ENCODE measurements around the gene LBX2. TPM values are rescaled to one million over a fixed set of nuclear protein-coding genes. Genes with fewer than 3 reads are reported as not detected.

LBX2 gene, protein sequence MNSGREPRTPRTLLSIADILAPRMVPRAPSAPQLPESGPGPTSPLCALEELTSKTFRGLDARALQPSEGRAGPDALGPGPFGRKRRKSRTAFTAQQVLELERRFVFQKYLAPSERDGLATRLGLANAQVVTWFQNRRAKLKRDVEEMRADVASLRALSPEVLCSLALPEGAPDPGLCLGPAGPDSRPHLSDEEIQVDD
- 0.84 and 4.0 TPM in 2 replicates for total RNA-seq (2014; rRNA removed; shearing (Covaris generic))
- polyA plus RNA-seq (2015; cell fraction: cytosol; rRNA removed) = 1.1 and 2.0 TPM in 2 replicates
- polyA plus RNA-seq (2015; cell fraction: nucleus; rRNA removed) = 1.8 and 4.9 TPM in 2 replicates

DNA sequence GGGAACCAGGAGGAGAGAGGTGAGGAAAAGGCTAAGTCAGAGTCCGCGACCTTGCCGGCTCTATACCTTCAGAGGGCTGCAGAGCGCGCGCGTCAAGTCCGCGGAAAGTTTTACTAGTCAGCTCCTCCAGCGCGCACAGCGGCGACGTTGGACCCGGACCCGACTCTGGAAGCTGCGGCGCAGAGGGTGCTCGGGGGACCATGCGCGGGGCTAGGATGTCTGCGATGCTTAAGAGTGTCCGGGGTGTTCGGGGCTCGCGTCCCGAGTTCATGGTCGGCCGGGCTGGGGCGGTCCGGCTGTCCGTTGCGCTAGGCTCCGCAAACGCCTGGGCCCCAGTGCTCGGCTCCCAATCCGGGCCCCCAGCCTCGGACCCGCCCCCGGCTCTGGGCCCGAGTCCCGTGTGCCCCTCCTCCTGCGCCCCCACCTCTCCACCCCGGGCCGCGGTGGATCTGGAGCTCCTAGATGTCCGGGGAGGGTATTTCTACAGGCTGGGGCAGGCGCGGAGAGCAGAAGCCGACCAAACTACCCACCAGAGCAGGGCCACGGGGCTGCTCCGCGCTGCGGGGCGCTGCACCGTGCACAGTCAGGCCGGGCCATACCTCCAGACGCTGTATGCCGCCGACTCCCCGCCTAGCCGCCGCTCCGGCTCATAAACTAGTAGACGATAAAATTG lies at the start of gene LBX2:
TSS of gene LBX2 (minus strand) at position 337 of the 673 bp plus-strand sequence. CDS start at position 271, 66 bp downstream.
- DNase-seq (ENCODE audit: low read depth) = no peak

DNA sequence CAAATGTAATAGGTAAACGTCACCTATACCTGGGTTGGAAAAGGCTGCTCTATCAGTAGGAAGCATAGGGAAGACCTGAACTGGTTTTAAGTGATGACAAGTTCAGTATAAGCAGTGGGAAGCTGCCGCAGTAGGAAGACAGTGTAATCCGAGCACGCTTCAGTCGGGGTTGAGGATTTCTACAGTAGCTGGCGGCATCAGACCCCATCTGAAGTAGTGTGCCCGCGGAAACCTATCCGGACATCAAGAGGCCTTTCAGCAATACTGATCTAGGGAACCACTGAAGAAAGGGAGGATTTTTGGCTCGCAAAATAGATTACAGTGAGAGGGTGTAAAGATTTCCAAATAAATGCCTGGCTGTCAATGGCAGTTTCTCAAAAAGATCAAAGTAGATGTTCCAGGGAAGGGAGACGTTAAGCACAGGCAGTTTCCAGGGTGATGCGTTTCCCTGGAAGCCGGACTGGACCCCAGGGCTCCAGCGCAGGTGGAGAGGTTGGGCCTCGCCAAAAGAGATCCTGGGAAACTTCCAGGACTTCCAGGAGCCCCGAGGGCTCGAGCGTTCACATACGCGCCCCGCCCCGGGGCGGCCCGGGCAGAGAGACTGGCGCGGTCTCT lies 49.0 kb upstream of the LBX2 start:
- DNase-seq (ENCODE audit: low read depth) = no peak

DNA sequence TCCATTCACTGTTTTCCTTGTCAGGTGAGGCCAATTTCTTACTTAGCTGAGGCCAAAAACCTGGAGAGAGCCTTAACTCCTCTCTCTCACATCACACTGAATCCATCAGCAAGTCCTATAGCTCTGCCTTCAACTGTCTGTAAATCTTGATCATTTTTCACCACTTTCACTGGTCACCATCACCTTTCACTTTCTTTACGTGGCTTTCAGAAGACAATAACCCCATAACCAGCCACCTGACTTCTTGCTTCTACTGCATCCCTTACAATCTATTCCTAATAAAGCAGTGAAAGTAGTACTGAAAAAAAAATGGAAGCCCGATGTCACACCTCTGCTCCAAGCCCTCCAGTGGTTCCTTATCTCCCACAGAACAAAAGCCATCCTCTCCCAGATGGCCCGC lies 46.6 kb upstream of the LBX2 start:
- no peak for DNase-seq (ENCODE audit: low read depth)

DNA sequence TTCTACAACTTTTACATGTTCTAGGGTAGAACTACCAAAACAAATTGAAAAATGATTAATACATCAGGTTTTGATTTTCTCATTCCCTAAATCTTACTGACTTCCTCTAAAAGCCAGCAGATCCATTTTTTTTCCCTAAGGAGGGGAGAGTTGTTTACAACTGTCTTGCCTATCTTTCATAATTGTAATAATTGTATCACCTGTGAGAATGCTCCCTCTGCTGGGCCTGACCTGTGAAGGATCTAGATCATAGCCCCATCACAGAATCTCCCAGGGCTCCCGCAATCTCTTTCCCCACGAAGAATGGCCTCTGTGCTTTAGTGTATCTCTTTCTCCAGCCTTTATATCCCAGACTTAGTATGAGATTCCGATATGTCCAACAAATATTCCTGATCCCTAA lies 45.2 kb upstream of the LBX2 start:
- DNase-seq (ENCODE audit: low read depth) = no peak

DNA sequence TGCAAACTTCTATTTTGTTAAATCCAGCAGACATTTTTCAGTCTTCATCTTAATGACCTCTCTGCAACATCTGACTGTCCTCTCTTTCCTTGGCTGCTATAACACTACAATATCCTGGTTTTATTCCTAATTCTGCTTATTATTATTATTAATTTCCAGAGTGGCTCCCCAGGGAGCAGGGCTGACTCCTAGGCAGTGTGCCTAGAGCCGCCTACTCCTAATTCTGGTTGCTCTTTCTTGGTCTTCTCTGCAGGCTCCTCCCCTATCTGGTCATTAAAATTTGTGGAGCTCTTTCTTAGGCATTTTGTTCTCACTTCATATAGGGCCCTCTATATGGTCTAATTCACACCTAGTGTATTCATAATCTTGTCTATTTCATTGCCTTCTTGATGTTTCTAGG lies 43.6 kb upstream of the LBX2 start:
- DNase-seq (ENCODE audit: low read depth) = no peak

DNA sequence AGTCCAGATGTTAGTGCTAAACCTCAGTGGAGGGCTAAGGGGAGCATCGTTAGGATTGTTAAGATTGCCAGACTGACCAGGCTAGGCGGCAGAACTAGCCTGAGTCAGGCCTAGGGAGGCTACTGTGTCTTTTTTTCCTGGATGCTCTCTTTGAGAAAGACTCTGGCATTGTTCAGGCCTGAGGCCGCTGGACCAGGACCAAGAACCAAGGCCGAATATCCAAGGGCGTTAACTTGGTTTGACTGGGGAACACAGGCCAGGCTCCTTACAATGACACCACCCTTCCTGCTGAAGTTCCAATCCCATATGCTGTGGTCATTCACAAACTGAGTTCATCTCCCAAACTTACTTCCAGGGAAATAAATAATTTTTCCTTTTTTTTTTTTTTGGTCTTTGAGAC lies 40.9 kb upstream of the LBX2 start:
- no peak for DNase-seq (ENCODE audit: low read depth)

DNA sequence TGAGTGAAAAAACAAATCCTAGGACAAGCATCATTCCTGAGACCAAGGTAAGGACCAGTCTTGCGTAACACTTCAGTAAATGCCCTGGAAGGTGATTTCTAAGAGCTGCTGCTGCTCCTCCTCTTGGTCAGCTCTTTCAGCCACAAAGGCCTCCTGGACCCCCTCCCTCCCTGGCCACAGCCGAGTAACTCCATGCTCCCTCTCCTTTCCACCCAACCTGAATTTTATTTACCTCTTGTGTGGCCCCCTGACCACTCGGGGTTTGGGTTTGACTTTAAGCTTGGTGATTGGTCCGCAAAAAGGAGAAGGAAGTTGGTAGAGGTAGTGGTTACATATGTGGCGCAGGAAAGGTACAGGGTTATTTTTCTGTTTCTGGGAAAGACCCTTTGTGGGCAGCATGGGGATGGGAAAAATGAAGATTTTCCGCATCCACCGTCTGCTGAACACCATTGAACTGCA lies 39.5 kb upstream of the LBX2 start:
- no peak for DNase-seq (ENCODE audit: low read depth)

DNA sequence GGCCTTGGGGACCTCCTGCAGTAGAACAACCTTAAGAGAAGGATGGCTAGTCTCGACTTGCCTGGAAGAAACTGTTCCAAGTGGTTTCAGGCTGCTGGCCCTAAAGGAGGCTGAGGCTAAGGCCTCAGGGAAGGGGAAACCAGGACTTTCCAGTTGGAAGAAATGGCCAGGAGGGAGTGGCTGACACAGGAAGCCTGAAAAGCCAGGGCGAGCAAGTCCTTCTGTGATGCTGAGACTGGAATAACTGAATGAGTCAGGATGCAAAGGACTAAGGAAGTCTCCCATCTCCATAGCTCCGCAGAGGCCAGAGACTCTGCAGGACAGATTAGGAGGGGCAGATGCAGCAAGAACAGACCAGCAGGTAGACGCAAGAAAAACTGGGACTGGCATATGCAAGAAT lies 37.7 kb upstream of the LBX2 start:
- peak; percentile 48 for DNase-seq (ENCODE audit: low read depth)

DNA sequence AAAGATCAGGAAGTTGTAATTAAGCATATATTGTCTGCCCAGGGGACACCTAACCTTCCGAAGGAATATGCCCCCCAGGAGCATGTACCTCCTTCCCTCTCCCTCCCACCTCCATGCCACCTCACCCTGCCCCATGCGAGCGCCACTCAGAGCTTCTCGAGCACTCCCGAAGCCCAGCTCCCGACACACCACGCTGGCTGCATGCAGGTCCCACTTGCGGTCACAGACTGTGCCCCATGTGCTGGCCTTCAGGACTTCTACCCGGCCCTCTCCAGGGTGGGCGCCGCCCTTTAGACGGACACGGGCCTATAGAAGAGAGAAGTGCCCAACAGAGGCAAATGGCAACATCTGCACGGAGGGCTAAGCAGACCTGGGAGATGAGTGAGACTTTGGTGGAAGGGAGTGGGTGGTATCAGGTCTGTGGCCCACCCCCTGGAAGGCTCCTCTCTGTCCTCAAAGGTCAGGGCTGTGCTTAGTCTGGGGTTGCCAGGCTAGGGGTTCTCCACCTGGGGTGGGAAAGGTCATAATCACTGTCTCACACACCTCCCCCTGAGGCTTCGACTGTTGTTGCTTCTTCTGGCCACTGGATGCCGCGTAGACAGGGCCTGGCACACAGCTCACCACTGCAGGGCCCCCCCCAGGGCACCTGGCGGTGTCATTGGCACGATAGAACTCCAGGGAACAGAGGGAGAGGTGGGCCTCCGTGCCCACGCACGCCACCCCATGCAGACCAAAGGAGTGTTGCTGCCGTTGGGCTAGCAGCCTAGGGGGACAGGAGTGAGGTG lies 37.0 kb upstream of the LBX2 start:
- DNase-seq (ENCODE audit: low read depth) = no peak

DNA sequence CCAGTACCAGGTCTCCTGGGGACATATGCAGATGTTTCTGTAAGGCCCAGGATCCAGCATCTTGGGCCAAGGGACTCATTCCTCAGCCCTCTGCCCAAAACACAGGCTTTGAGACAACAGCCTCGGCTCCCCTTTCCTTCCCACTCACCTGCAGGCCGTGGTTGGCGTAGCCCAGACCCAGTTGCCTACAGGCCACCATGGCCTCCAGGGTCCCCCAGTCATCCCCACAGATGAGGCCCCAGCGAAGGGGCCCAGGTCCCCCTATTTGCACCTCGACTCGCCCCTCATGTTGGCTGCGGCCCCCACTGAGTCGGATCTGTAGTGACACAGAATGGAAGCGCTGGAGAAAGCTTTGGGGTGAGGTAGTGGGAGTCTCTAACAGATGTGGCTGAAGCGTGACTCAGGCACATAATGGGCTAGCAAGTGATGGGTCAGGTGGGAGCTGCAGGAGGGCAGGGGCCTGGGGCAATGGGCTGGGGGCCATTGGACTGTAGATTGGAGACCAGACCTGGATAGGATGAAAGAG lies 36.1 kb upstream of the LBX2 start:
- DNase-seq (ENCODE audit: low read depth) = no peak

DNA sequence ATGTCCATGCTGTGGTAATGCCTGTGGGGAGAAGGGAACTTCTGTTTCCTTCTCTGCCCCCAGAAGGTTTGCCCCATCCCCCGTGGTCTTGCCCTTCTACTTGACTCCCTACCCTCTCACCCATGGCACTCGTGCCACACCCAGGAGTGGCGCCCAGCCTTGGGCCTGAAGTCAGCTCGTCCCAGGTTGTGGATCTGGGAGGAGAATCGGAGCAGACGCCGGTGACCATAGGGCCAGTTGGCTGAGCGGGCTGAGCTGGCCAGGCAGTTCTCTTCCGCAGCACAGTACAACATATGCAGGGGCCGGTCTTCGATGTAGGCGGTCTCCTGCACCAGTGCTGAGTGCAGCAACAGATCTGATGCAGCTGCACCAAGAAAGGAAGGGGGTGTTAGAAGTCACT lies 35.0 kb upstream of the LBX2 start:
- DNase-seq (ENCODE audit: low read depth) = no peak

DNA sequence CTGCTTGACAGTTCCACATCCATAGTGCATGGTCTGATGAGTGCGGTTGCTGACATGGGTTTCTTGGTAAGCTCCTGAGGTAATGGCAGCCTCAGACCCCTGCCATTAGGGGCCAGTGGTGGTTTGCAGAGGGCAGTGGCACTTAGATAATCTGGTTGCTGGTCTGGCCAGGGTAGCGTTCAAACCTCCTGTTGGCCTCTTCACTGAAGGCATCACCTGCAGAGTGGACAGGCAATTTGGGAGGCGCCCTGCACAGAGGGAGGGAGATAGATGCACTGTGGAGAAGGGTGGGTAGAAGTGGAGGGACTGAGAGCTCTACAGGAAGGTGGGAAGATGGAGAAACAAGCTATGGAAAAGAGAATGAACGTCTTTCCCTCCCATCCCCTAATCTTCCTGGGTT lies 34.1 kb upstream of the LBX2 start:
- no peak for DNase-seq (ENCODE audit: low read depth)

DNA sequence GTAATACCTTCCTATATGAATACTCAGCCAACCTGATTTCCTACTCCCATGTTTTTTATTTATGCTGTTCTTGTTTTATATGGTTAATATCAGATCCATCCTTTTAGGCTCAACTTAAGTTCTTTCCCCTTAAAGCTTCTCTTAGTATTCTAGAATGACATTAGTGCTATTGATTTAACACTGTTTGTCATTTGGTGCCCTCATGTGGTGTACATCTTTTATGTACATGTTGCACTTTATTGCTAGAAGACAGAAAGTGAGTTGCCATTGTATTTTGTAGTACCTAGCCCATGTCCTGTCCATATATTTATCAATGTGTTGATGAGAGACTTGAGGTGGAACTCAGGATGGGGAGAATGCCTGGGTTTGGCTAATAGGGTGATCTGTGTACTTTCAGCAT lies 32.8 kb upstream of the LBX2 start:
- peak; percentile 28 for DNase-seq (ENCODE audit: low read depth)

DNA sequence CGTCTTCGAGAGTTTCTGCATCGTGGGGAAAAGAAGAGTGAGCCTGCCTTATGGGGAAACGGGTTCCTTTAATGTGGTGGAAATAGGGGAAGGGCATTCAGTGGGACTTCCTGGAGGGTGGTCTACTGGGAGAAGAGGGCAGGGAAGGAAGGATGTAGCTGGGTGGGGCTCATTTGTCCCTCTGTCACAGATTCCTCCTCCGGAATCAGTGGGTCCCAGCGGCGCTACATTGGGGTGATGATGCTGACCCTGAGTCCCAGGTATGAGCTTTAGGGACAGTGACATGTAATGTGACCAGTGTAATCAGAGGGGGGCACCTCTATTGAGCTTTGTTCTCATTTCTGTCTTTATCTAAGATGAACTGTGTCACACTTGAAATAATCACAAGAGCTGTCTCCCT lies 32.3 kb upstream of the LBX2 start:
- DNase-seq (ENCODE audit: low read depth) = no peak

DNA sequence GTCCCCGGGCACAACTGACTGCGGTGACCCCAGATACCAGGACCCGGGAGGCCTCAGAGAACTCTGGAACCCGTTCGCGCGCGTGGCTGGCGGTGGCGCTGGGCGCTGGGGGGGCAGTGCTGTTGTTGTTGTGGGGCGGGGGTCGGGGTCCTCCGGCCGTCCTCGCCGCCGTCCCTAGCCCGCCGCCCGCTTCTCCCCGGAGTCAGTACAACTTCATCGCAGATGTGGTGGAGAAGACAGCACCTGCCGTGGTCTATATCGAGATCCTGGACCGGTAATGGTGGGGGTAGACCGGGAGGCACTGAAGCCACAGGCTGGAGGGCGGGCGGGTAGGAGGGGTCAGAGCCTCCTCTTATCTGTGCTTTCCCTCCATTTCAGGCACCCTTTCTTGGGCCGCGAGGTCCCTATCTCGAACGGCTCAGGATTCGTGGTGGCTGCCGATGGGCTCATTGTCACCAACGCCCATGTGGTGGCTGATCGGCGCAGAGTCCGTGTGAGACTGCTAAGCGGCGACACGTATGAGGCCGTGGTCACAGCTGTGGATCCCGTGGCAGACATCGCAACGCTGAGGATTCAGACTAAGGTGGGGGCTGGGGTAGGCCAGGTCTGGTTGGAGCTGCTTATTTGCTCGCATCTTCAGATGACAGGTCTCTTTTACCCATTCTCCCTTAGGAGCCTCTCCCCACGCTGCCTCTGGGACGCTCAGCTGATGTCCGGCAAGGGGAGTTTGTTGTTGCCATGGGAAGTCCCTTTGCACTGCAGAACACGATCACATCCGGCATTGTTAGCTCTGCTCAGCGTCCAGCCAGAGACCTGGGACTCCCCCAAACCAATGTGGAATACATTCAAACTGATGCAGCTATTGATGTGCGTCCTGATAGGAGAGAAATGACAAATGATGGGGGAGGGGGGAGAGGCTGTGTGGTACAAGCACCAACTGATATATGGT lies 31.1 kb upstream of the LBX2 start:
- DNase-seq (ENCODE audit: low read depth) = peak; percentile 45

DNA sequence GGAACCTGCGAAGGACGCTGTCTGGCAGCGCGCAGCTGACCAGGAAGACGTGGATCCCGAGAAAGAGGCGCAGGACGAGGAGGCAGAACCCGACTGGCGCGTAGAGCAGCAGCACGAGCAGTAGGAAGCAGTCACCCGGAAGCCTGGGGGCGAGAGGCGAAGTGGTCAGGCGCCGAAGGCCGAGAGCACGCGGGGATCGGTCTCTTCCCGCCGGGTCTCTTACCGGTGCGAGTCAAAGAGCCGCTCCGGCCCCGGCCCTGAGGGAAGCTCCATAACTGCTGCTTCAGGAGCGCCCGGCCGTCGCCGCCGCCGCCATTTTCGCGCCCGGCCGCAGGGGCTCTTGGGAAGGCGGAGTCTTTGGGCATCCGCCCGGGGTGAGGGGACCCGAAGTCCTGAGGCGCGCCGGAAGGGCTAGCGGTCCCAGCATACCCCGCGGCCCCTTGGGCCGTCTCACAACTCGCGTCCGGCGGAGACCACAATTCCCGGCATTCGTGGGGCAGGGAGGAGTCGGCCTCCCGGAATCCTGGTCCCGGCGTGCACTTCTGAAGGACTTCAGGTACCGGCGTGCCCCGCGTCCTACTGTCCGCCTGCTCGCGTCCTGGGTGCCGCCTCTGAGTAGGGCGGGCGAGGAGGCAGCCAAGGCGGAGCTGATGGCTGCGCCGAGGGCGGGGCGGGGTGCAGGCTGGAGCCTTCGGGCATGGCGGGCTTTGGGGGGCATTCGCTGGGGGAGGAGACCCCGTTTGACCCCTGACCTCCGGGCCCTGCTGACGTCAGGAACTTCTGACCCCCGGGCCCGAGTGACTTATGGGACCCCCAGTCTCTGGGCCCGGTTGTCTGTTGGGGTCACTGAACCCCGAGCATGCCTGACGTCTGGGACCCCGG lies 30.2 kb upstream of the LBX2 start, which contains the start of the genes AUP1 and HTRA2:
TSS of gene AUP1 (minus strand) at position 350 of the 882 bp plus-strand sequence. CDS start at position 273, 77 bp downstream.
TSS of gene HTRA2 (plus strand) at position 577 of the 882 bp plus-strand sequence. CDS start at position 651, 74 bp downstream.
- DNase-seq (ENCODE audit: low read depth) = peak; percentile 99

DNA sequence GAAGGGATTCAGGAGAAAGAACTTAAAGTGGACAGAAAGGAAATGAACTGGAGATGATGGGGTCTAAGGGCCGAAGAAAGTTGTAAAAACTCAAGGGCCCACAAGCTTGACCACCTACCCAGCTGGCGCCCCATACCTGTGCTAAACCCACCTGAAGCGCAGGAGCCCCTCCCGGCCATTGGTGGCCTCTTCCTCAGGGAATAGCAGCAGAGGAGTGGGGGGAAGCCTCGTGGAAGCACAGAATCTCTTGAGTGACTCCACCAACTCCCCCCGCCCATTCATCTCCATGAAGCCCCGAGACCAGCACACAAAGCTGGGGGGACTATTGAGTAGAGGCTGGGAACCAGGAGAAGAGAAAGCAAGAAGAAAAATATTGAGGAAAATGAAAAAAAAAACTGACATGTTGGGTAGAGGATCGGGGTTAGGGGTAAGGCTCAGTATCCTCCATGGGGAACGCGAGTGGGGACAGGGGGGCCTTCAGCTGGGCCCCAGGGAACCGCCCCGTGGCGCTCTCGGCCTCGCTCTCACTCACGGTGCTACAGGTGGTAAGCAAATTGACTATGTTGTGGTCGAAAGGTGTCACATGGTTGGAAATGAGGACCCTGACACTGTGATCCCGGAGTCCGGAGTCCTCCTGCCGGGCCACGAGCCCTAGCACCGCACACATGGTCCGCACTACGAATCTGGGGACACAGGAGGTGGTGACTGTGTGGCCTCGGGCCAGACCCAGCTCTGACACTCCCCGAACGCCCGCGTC lies 29.4 kb upstream of the LBX2 start:
- DNase-seq (ENCODE audit: low read depth) = peak; percentile 15

DNA sequence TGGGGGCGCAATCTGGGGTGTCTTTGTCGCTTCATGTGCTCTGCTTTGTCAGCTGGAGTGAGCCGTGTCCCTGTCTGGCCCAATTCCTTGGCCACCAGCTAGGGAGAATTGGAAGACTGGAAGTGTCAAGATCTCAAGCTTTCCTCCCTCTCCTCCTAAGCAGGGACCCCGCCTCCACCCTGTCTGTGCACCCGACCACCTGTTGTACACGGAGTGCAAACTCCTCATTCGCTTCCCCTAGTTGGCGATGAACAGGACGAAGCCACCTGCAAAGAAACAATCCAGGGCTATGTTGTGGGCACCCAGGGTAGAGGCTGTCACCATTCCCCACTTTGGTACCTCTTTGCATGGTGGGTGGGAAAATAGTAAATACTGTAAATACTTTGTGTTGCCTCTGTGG lies 28.3 kb upstream of the LBX2 start:
- no peak for DNase-seq (ENCODE audit: low read depth)
